ENCODE measurements around the gene NMUR1.

DNA sequence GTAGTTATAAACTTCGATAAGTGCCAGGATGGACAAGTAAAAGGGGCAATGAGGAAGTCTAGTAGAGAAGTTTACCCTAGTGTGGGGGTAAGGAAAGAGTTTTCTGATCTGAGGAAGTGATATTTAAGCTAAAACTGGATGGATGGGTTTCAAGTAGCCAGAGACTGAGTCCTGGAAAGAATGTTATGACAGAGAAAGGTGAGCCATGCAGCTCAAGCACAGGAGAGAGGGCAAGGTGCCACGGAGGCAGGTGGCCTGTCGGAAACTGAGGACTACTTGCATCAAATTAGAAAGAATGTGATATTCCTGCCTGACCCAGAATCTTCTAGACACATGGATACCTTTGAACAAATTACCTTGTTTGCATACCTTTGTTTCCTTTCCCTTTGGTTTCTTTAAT, 26.5 kb downstream of the NMUR1 start:
- TF ChIP-seq, protein P1, sequence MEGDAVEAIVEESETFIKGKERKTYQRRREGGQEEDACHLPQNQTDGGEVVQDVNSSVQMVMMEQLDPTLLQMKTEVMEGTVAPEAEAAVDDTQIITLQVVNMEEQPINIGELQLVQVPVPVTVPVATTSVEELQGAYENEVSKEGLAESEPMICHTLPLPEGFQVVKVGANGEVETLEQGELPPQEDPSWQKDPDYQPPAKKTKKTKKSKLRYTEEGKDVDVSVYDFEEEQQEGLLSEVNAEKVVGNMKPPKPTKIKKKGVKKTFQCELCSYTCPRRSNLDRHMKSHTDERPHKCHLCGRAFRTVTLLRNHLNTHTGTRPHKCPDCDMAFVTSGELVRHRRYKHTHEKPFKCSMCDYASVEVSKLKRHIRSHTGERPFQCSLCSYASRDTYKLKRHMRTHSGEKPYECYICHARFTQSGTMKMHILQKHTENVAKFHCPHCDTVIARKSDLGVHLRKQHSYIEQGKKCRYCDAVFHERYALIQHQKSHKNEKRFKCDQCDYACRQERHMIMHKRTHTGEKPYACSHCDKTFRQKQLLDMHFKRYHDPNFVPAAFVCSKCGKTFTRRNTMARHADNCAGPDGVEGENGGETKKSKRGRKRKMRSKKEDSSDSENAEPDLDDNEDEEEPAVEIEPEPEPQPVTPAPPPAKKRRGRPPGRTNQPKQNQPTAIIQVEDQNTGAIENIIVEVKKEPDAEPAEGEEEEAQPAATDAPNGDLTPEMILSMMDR (IDR thresholded peaks at IDR 0.05; ENCODE audit: insufficient read depth, low read depth, low read length), result no peak
- no peak for TF ChIP-seq EZH2 (IDR thresholded peaks at IDR 0.05; ENCODE audit: insufficient read depth, low read length)
